ENCODE measurements around the gene SHQ1. TPM values are rescaled to one million over a fixed set of nuclear protein-coding genes. Genes with fewer than 3 reads are reported as not detected.

Gene SHQ1
- total and polyA plus RNA-seq, 2 of the 4 experiments (the other 2 are of a cell fraction): 10.4 to 19.4 TPM

DNA sequence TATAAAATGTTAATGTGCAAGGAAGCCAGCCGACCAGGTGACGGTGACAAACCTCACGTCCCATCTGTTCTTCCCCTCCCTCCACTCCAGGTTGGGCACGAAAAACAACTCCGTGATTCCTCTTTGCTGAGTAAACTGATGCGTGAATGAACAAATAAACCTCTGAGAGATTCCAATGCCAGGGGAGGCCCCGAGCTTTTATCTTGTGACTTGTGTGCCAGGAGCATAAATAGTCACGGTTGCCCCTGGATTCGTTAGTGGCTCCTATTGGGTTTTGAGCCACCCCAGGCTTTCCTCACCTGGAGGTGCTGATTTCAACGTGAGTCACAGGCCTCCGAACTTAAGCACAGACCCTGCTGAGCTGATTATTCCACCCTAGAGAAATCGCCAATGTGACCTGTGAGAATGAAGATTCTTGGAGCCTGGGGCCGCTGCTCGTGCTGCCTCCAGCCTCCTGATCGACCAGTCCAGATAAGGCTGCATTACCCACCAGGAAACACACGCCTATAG is 119.2 kb downstream of the SHQ1 start:
- no peak overlapping the region for H3K56ac ChIP-seq (ENCODE audit: extremely low read depth, insufficient read depth, low read length)
- no peaks in the 10 kb centered on the region for H4K20me1 ChIP-seq (ENCODE audit: insufficient read depth, low read length)
- H3K27ac ChIP-seq (ENCODE audit: insufficient read depth, low read length): no peak overlapping the region
- H3K18ac ChIP-seq (ENCODE audit: low read depth, low read length): no peak overlapping the region
- no peak overlapping the region for H3K4me2 ChIP-seq (ENCODE audit: low read depth, low read length)
- no peak overlapping the region for H3K4me3 ChIP-seq (ENCODE audit: insufficient read depth, low read depth, low read length)
- no peak overlapping the region for H3K14ac ChIP-seq (replicated peaks; ENCODE audit: low read depth, low read length)
- no peak overlapping the region for H3K23ac ChIP-seq (ENCODE audit: low read depth, low read length)
- no peaks in the 10 kb centered on the region for H3K9me1 ChIP-seq (ENCODE audit: insufficient read depth, low read length)
- H2BK15ac ChIP-seq (ENCODE audit: low read depth, low read length): no peak overlapping the region
- peaks cover 14% of the 10 kb centered on the region for H3K27me3 ChIP-seq (ENCODE audit: control insufficient read depth, insufficient read depth, low read length)
- no peak overlapping the region for H2BK120ac ChIP-seq (ENCODE audit: low read depth, low read length)
- H4K91ac ChIP-seq (ENCODE audit: insufficient read depth, low read depth, low read length): no peak overlapping the region
- H2AK5ac ChIP-seq (ENCODE audit: low read depth, low read length): no peak overlapping the region
- H4K5ac ChIP-seq (ENCODE audit: low read depth, low read length): no peak overlapping the region
- dilution Hi-C loops (cut with HindIII; ENCODE audit: low sequenced_read_pairs, unreplicated experiment) (no loop called here), intact Hi-C loops (cut with micrococcal nuclease) (no loop called here), in situ Hi-C loops (cut with MboI; ENCODE audit: low sequenced_read_pairs) (no loop called here)
- H3K4ac ChIP-seq (ENCODE audit: low read depth, low read length): no peak overlapping the region
- H3K9me3 ChIP-seq (ENCODE audit: control insufficient read depth, insufficient read depth, low read length): peaks cover 4% of the 10 kb centered on the region; the same call in 1 of the 2 replicates
- BruUV-seq (replicated peaks): no TSS peak
- H3K79me1 ChIP-seq (ENCODE audit: low read depth in 1 of 2, low read length in 2 of 2): no peaks in the 10 kb centered on the region
- H2AK9ac ChIP-seq (replicated peaks; ENCODE audit: low read depth, low read length, poor library complexity): no peak overlapping the region
- 48% methylated on average over 4 of the region's 16 CpGs; no CpG with 5 or more reads in 1 of the 2 experiments for WGBS, 2 experiments (ENCODE audit: extremely low coverage in 2 of 2, insufficient read length in 1 of 2)
- H3K9ac ChIP-seq (ENCODE audit: low read depth, low read length): no peak overlapping the region
- no peak overlapping the region for H4K8ac ChIP-seq (ENCODE audit: low read depth in 2 of 2, low read length in 2 of 2)
- ATAC-seq (ENCODE audit: low read depth): no peak
- no peak overlapping the region for H2BK20ac ChIP-seq (ENCODE audit: low read depth, low read length)
- H2AFZ ChIP-seq (replicated peaks; ENCODE audit: low read length, poor library complexity): no peak overlapping the region
- H2BK5ac ChIP-seq (ENCODE audit: low read depth, low read length, poor library complexity, severe bottlenecking): no peak overlapping the region
- DNase-seq: no peak
- H3K4me1 ChIP-seq (ENCODE audit: control insufficient read depth, insufficient read depth, low read length): no peaks in the 10 kb centered on the region
- TF ChIP-seq FOS (IDR thresholded peaks at IDR 0.05; ENCODE audit: low read depth, low read length) (no peak), MAFK (IDR thresholded peaks at IDR 0.05; ENCODE audit: low read depth, low read length) (no peak), RAD21 (IDR thresholded peaks at IDR 0.05; ENCODE audit: low read length) (no peak), RCOR1 (IDR thresholded peaks at IDR 0.05; ENCODE audit: insufficient replicate concordance, low read length) (no peak), MAZ (IDR thresholded peaks at IDR 0.05; ENCODE audit: borderline replicate concordance, low read depth, low read length) (no peak), SMC3 (IDR thresholded peaks at IDR 0.05; ENCODE audit: low read depth, low read length) (no peak), RFX5 (IDR thresholded peaks at IDR 0.05; ENCODE audit: low read depth, low read length) (no peak), NFE2L2 (IDR thresholded peaks at IDR 0.05; ENCODE audit: low read depth, low read length) (no peak), CEBPB (IDR thresholded peaks at IDR 0.05; ENCODE audit: low read depth, low read length) (no peak), BHLHE40 (IDR thresholded peaks at IDR 0.05; ENCODE audit: low read depth, low read length) (no peak)
- TF ChIP-seq, protein P1, sequence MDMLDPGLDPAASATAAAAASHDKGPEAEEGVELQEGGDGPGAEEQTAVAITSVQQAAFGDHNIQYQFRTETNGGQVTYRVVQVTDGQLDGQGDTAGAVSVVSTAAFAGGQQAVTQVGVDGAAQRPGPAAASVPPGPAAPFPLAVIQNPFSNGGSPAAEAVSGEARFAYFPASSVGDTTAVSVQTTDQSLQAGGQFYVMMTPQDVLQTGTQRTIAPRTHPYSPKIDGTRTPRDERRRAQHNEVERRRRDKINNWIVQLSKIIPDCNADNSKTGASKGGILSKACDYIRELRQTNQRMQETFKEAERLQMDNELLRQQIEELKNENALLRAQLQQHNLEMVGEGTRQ (IDR thresholded peaks at IDR 0.05; ENCODE audit: low read depth, low read length): no peak
- ChIA-PET POLR2A (ENCODE audit: unreplicated experiment) (no interaction called here), CTCF (interaction anchor here (0.6 kb wide), 1 partner anchor 100 kb away, joined by 3 read pairs; no protein-coding TSS in a partner anchor)
- H3K36me3 ChIP-seq (ENCODE audit: control insufficient read depth, insufficient read depth, low read length): no peaks in the 10 kb centered on the region
